Skin of body (tissue), 2 donors: Measurements from ENCODE around the gene SLC19A2. TPM values are rescaled to one million over a fixed set of nuclear protein-coding genes. Genes with fewer than 3 reads are reported as not detected.
"Not testable (repeated sequence)": the region's sequence is repeated elsewhere in the genome, so short reads cannot be mapped to it uniquely, and the experiment has no call there.

Experiments used
- DNase-seq: peaks from one replicate; lab custom pipeline; 2025; lab: John Stamatoyannopoulos, UW
- total RNA-seq: library from RNA; depleted of rRNA; stranded (reverse); fragments of >200 nt; gene quantifications from one replicate; pipeline ENCODE4 v1.2.3, GENCODE V29; 2014

SLC19A2 gene
- total RNA-seq = 23.9 TPM

GRCh38 chr1:169485431-169486280 is at the start of gene SLC19A2:
SLC19A2 (minus strand) TSS chr1:169485944; CDS start chr1:169485766, 178 bp downstream.
- DNase-seq = peak; percentile 98

- DNase-seq = no peak
Observed at GRCh38 chr1:169534653-169535052, 48.9 kb upstream of the SLC19A2 start.

GRCh38 chr1:169533528-169534190 is 47.9 kb upstream of the SLC19A2 start:
- not testable (repeated sequence) for DNase-seq

- DNase-seq = no peak
Observed at GRCh38 chr1:169530448-169530847, 44.7 kb upstream of the SLC19A2 start.

GRCh38 chr1:169529068-169529642 is 43.4 kb upstream of the SLC19A2 start:
- DNase-seq = peak; percentile 2

GRCh38 chr1:169528215-169529067 is 42.7 kb upstream of the SLC19A2 start:
- DNase-seq = no peak

- DNase-seq = no peak
Observed at GRCh38 chr1:169527451-169528214, 41.9 kb upstream of the SLC19A2 start.

GRCh38 chr1:169527001-169527400 is 41.3 kb upstream of the SLC19A2 start:
- DNase-seq = no peak

GRCh38 chr1:169526120-169526832 is 40.5 kb upstream of the SLC19A2 start:
- no peak for DNase-seq

- no peak for DNase-seq
Observed at GRCh38 chr1:169525391-169525790, 39.6 kb upstream of the SLC19A2 start.

- DNase-seq = no peak
Observed at GRCh38 chr1:169523904-169524303, 38.2 kb upstream of the SLC19A2 start.

- no peak for DNase-seq
Observed at GRCh38 chr1:169521226-169521625, 35.5 kb upstream of the SLC19A2 start.

- no peak for DNase-seq
Observed at GRCh38 chr1:169517558-169518186, 31.9 kb upstream of the SLC19A2 start.

- DNase-seq = no peak
Observed at GRCh38 chr1:169515641-169516040, 29.9 kb upstream of the SLC19A2 start.

- DNase-seq = no peak
Observed at GRCh38 chr1:169514566-169515270, 29.0 kb upstream of the SLC19A2 start.

- DNase-seq = no peak
Observed at GRCh38 chr1:169513208-169513607, 27.5 kb upstream of the SLC19A2 start.

GRCh38 chr1:169511316-169512005 is 25.7 kb upstream of the SLC19A2 start:
- no peak for DNase-seq

- DNase-seq = no peak
Observed at GRCh38 chr1:169510060-169510459, 24.3 kb upstream of the SLC19A2 start.
